MM.1S (cell line): ENCODE measurements around the gene PPP1R1C.

Experiments used
- CTCF ChIP-seq: fragments of 300-600 bp; sonication (generic); IDR thresholded peaks from 2 replicates; pipeline ENCODE4 v1.5.1; 2016; ENCODE audit warnings: antibody characterized with exemption, low read length, mixed read lengths
- EZH2 ChIP-seq: fragments of 300-600 bp; sonication (generic); optimal IDR thresholded peaks from 2 replicates; pipeline ENCODE3; 2017; ENCODE audit warnings: low read depth, mild to moderate bottlenecking, antibody characterized with exemption, low read length, mixed read lengths
- EZH2phosphoT487 ChIP-seq: fragments of 300-600 bp; sonication (generic); IDR thresholded peaks from 2 replicates; pipeline ENCODE4 v1.6.1; 2018; ENCODE audit warnings: antibody characterized with exemption, low read length

- no peak for TF ChIP-seq CTCF
- TF ChIP-seq EZH2, result no peak
- no peak for TF ChIP-seq EZH2phosphoT487
Measured at GRCh38 chr2:182080493-182080892, 94.8 kb downstream of the PPP1R1C start.
